GM19351 (cell line): ENCODE results near the gene COL6A5.

Source experiments
- ATAC-seq: cut with Tn5 transposase; IDR thresholded peaks from one replicate; pipeline ENCODE4 v1.9.1; 2021; ENCODE audit warnings: mild to moderate bottlenecking, moderate library complexity; ENCODE audit not compliant: unreplicated experiment

COL6A5 gene

GRCh38 chr3:130516645-130517512, 171.4 kb downstream of the COL6A5 start, which contains the start of gene COL6A6:
TSS of gene COL6A6 (plus strand) at chr3:130517177. CDS start at chr3:130560365, 43,188 bp downstream.
- ATAC-seq, result no peak

GRCh38 chr3:130517602-130518001, 172.1 kb downstream of the COL6A5 start:
- no peak for ATAC-seq

- no peak for ATAC-seq
These were observed 174.3 kb downstream of the COL6A5 start for GRCh38 chr3:130519754-130520153.

GRCh38 chr3:130522399-130522798, 176.9 kb downstream of the COL6A5 start:
- ATAC-seq, result no peak

GRCh38 chr3:130527426-130527825, 182.0 kb downstream of the COL6A5 start:
- ATAC-seq, result no peak

- ATAC-seq, result no peak
These were observed 182.6 kb downstream of the COL6A5 start for GRCh38 chr3:130528120-130528519.

GRCh38 chr3:130529486-130530215, 184.2 kb downstream of the COL6A5 start:
- ATAC-seq, result peak; percentile 57

- no peak for ATAC-seq
These were observed 187.8 kb downstream of the COL6A5 start for GRCh38 chr3:130533247-130533646.
